H54 (cell line): Measurements from ENCODE around the gene CCDC74A.
"Not testable (repeated sequence)": the region's sequence is repeated elsewhere in the genome, so short reads cannot be mapped to it uniquely, and the experiment has no call there.

Source experiments
- DNase-seq: peaks from one replicate; pipeline ENCODE4 v3.0.0; 2011; ENCODE audit warnings: low spot score, mixed read lengths; ENCODE audit not compliant: insufficient read length
- FAIRE-seq: peaks from 3 replicates; lab custom pipeline; 2011; peaks lifted over from hg19 to GRCh38; lab: Jason Lieb, UNC
- POLR2A ChIP-seq: IDR thresholded peaks from 2 replicates; pipeline ENCODE4 v1.6.1; 2011; ENCODE audit warnings: low read depth, mild to moderate bottlenecking, low read length

The CCDC74A gene

DNA sequence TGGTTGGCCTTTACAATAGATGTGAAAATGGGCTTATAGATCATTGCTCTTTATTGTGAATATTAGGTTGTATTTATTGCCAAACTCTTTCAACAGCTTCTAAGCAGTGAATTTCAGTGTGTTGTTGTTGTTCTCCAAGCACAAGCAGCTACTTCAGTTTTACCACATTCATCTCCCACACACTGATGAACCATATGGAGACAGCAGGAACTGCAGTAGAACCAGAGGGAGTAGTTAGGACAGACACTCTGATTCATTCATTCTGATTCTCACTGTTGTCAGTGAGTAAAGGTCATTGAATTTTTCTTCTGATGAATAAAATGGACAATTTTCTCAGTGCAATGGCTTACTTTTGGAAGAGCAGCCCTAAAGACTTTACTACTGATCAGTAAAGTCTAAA is 40.2 kb downstream of the CCDC74A start:
- TF ChIP-seq POLR2A, result no peak
- DNase-seq, result no peak
- no peak for FAIRE-seq

DNA sequence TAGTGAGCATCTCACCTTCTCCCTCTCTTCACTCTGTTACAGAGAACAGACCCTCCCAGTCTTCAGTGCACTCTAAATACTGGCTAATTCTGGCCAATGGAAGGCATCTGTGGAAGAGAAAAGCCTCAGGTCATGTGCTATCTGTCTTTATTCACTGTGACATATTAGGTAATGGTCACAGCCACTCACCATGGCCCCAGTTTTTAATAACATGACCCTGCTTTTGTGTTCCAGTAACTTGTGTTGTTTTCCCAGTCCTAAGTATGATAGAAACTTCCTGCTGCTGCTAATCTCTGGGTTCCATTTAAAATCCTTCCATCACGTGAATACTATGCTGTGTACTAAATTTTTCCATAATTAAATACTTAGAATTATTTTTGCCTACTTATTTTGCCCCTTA is 40.7 kb downstream of the CCDC74A start:
- FAIRE-seq, DNase-seq: not testable (repeated sequence)

DNA sequence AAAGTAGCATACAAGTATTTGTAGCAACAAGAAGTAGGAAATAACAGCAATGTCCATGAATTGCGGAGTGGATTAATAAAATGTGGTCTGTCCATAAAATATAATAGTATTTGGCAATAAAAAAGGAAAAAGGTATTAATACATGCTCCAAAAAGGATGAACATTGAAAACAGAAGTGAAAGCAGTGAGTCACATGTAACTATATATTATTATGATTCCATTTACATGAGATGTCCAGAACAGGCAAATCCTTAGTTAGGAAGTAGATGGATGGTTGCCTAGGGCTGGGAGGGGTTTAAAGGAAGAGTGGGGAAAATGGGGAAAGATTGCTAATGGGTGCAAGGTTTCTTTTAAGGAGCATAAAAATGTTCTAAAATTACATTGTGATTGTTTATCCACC is 44.5 kb downstream of the CCDC74A start:
- FAIRE-seq (no peak), DNase-seq (no peak)
- TF ChIP-seq POLR2A, result no peak

DNA sequence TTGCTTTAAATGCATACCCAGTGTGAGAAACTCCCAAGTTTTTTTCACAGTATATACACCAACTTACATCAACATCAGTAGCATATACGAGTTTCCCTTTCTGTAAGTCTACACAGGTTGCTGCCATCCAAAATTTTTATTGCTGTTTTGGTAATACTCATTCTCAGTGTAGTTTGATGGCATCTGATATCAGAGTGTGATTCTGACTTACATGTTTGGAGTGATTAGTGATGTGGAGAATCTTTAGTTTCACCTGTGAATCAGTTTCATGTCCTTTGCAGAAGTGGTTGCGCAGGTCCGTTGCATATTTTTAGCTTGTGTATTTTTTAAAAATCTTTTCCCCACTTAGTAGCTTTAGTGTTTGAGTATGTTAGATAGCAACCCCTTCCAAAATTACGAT is 50.1 kb downstream of the CCDC74A start:
- DNase-seq (no peak), FAIRE-seq (no peak)
- no peak for TF ChIP-seq POLR2A

DNA sequence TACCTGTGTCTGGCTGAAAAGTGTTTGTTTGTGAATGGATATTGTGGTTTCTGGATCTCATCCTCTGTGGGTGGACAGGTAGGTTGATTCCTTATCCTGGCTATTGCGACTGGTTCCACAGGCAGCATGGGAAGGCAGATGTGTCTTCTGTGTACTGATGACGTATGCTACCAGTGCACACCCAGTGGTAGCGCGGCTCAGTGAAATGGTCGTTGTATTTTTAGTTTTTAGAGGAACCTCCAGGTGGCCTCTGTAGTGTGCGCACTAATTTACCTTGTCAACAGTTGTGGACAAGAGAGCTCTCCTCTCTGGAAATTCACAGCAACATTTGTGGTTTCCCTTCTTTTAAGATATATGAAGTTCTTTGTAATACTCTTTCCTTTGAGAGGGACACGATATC is 52.5 kb downstream of the CCDC74A start:
- TF ChIP-seq POLR2A, result no peak
- DNase-seq (no peak), FAIRE-seq (no peak)
